C4-2B (cell line): ENCODE measurements around the gene RNU6-9.

Experiments used
- H3K27ac ChIP-seq: fragments of 450-650 bp; 2 replicates; pipeline ENCODE4 v1.5.1; 2017
- CTCF ChIP-seq: fragments of 450-650 bp; conservative IDR thresholded peaks from 2 replicates; pipeline ENCODE4 v1.5.1; 2017; ENCODE audit warnings: mild to moderate bottlenecking
- ZFX ChIP-seq: fragments of 450-650 bp; IDR thresholded peaks from 2 replicates; pipeline ENCODE4 v1.6.1; 2017

The RNU6-9 gene

GRCh38 chr19:925087-925525 lies 31.8 kb downstream of the RNU6-9 start:
- no peak for TF ChIP-seq CTCF
- TF ChIP-seq ZFX: no peak
- H3K27ac ChIP-seq: peak overlapping the region; percentile 91

- H3K27ac ChIP-seq: peak within 1 kb of the TSS; percentile 91
- TF ChIP-seq CTCF: no peak
- no peak for TF ChIP-seq ZFX
Measured at GRCh38 chr19:925526-926322, 32.4 kb downstream of the RNU6-9 start, which contains the start of gene ARID3A. TSS of gene ARID3A (plus strand) at chr19:926035. CDS start at chr19:929529, 3,494 bp downstream.

- TF ChIP-seq ZFX (no peak), CTCF (no peak)
- peak overlapping the region; percentile 91 for H3K27ac ChIP-seq
Measured at GRCh38 chr19:926323-926588, 33.0 kb downstream of the RNU6-9 start.

GRCh38 chr19:926589-927350 lies 33.5 kb downstream of the RNU6-9 start:
- peak overlapping the region; percentile 91 for H3K27ac ChIP-seq
- TF ChIP-seq CTCF: no peak

- TF ChIP-seq ZFX (no peak), CTCF (no peak)
- no peak overlapping the region for H3K27ac ChIP-seq
Measured at GRCh38 chr19:927351-927779, 34.1 kb downstream of the RNU6-9 start.

- H3K27ac ChIP-seq: no peak overlapping the region
- TF ChIP-seq ZFX: no peak
- no peak for TF ChIP-seq CTCF
Measured at GRCh38 chr19:927780-928401, 34.6 kb downstream of the RNU6-9 start.
